ENCODE results near the gene CNGB1.

Gene CNGB1

DNA sequence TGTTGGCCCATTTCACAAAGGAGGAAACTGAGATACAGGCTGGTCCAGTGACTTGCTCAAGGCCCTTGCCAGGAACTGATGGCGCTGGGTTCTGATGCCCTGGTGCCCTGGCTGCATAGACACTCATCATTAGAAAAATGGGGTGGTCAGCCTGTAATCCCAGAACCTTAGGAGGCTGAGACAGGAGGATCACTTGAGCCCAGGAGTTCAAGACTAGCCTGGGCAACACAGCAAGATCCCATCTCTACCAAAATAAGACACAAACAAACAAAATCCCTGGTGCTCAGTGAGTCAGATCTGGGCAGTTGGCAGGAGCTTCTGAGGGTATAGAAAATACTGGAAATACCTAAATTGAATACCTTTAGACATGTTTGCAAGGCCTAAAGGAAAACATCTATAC lies 127.5 kb downstream of the CNGB1 start:
- no CpG with 5 or more reads among the region's 1 CpG for WGBS, 2 donors (ENCODE audit: extremely low coverage in 2 of 2, insufficient read length in 2 of 2, insufficient replicate concordance in 1 of 2)
- no peak overlapping the region for H3K14ac ChIP-seq (ENCODE audit: low read length)
- no peak overlapping the region for H3K9ac ChIP-seq (ENCODE audit: low read depth, low read length, poor library complexity)

DNA sequence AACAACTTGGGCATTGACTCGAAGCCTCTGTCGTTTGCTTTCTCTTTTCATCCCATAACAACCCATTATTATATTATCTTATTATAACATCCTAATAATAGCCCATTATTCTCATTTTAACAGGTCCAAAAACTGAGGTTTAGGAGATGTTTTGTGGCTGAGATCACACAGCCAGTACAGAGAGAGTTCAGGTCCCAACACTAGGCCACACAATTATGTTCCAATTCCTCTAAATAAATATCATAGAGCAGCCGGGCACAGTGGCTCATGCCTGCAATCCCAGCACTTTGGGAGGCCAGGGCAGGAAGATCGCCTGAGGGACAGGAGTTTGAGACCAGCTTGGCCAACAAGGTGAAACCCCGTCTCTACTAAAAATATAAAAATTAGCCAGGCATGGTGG lies 128.3 kb downstream of the CNGB1 start:
- H3K4me1 ChIP-seq (ENCODE audit: control insufficient read depth in 2 of 2, insufficient read depth in 1 of 2, low read depth in 1 of 2, low read length in 2 of 2): peaks cover 19 to 21% of the 10 kb centered on the region in 2 donors
- no peak overlapping the region for H3K4ac ChIP-seq (ENCODE audit: low read length)
- no peak overlapping the region for H3K18ac ChIP-seq (ENCODE audit: low read length)
- H4K8ac ChIP-seq (ENCODE audit: low read depth, low read length): no peak overlapping the region
- H3K4me3 ChIP-seq (ENCODE audit: low read length in 2 of 2): no peak overlapping the region
- H2BK5ac ChIP-seq (ENCODE audit: low read length): no peak overlapping the region
- no peaks in the 10 kb centered on the region for H3K9me3 ChIP-seq (replicated peaks in 1 of 2; ENCODE audit: control insufficient read depth in 2 of 2, insufficient read depth in 1 of 2, low read depth in 1 of 2, low read length in 2 of 2)
- no peaks in the 10 kb centered on the region for H3K36me3 ChIP-seq (replicated peaks in 1 of 2; ENCODE audit: control insufficient read depth in 2 of 2, insufficient read depth in 2 of 2, low read length in 2 of 2)
- H4K91ac ChIP-seq (ENCODE audit: low read depth, low read length, poor library complexity): no peak overlapping the region
- H3K27me3 ChIP-seq (ENCODE audit: control insufficient read depth in 3 of 3, insufficient read depth in 3 of 3, low read depth in 1 of 3, low read length in 3 of 3): no peaks in the 10 kb centered on the region
- no peak overlapping the region for H3K4me2 ChIP-seq (ENCODE audit: insufficient read depth, low read length, poor library complexity, severe bottlenecking)
- no peak overlapping the region for H2BK12ac ChIP-seq (ENCODE audit: low read length)
- H3K79me1 ChIP-seq (ENCODE audit: low read depth, low read length): no peaks in the 10 kb centered on the region
- no peak overlapping the region for H2BK15ac ChIP-seq (ENCODE audit: low read length)
- no peak overlapping the region for H2BK120ac ChIP-seq (ENCODE audit: low read depth, low read length)
- no peak overlapping the region for H3K27ac ChIP-seq (replicated peaks; ENCODE audit: low read length)
- WGBS, 2 donors (ENCODE audit: extremely low coverage in 2 of 2, insufficient read length in 2 of 2, insufficient replicate concordance in 1 of 2): 100% methylated on average over 1 of the region's 5 CpGs; no CpG with 5 or more reads in 1 of the 2 donors
- no peak overlapping the region for H3K9ac ChIP-seq (ENCODE audit: low read depth, low read length, poor library complexity)
- no peak overlapping the region for H2AFZ ChIP-seq (ENCODE audit: low read length)
- no peak overlapping the region for H3K14ac ChIP-seq (ENCODE audit: low read length)
- H2AK5ac ChIP-seq (ENCODE audit: low read depth, low read length): no peak overlapping the region
- H3K23ac ChIP-seq (ENCODE audit: low read depth, low read length, poor library complexity): no peak overlapping the region
- no peak for DNase-seq (ENCODE audit: low spot score)

More for the DNA sequence above, 127.5 kb downstream of the CNGB1 start:
- Histone ChIP-seq H2BK120ac (ENCODE audit: low read depth, low read length) (no peak overlapping the region), H2BK12ac (ENCODE audit: low read length) (no peak overlapping the region), H2BK15ac (ENCODE audit: low read length) (no peak overlapping the region), H3K18ac (ENCODE audit: low read length) (no peak overlapping the region), H3K27ac (replicated peaks; ENCODE audit: low read length) (no peak overlapping the region), H3K79me1 (ENCODE audit: low read depth, low read length) (no peaks in the 10 kb centered on the region), H3K4ac (ENCODE audit: low read length) (no peak overlapping the region), H3K27me3 (ENCODE audit: control insufficient read depth in 3 of 3, insufficient read depth in 3 of 3, low read depth in 1 of 3, low read length in 3 of 3) (no peaks in the 10 kb centered on the region), H2AFZ (ENCODE audit: low read length) (no peak overlapping the region), H3K23ac (ENCODE audit: low read depth, low read length, poor library complexity) (no peak overlapping the region), H3K9me3 (replicated peaks in 1 of 2; ENCODE audit: control insufficient read depth in 2 of 2, insufficient read depth in 1 of 2, low read depth in 1 of 2, low read length in 2 of 2) (no peaks in the 10 kb centered on the region), H3K4me1 (ENCODE audit: control insufficient read depth in 2 of 2, insufficient read depth in 1 of 2, low read depth in 1 of 2, low read length in 2 of 2) (peaks cover 11 to 13% of the 10 kb centered on the region in 2 donors), H2AK5ac (ENCODE audit: low read depth, low read length) (no peak overlapping the region), H3K36me3 (replicated peaks in 1 of 2; ENCODE audit: control insufficient read depth in 2 of 2, insufficient read depth in 2 of 2, low read length in 2 of 2) (no peaks in the 10 kb centered on the region), H2BK5ac (ENCODE audit: low read length) (no peak overlapping the region), H3K4me3 (ENCODE audit: low read length in 2 of 2) (no peak overlapping the region), H3K4me2 (ENCODE audit: insufficient read depth, low read length, poor library complexity, severe bottlenecking) (no peak overlapping the region), H4K8ac (ENCODE audit: low read depth, low read length) (no peak overlapping the region), H4K91ac (ENCODE audit: low read depth, low read length, poor library complexity) (no peak overlapping the region)
- no peak for DNase-seq (ENCODE audit: low spot score)

DNA sequence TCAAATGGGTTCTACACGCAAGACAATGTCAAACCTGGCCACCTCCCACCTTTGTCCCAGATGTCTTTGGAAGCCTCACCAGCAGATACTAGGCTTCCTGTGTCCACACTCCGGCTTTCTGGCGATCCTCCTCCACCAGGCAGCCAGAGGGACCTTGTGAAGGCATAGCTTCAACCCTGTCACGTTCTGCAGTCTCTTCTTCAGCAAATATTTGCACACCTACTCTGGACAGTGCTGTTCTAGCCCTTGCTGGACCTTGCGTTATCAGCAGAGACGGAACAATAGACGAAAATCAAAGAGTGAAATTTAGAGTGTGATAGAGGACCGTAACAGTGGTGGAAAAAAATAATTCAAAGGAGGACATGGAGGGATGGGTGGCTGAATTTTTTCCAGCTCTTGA lies 130.1 kb downstream of the CNGB1 start:
- no peak overlapping the region for H3K18ac ChIP-seq (ENCODE audit: low read length)
- H3K79me1 ChIP-seq (ENCODE audit: low read depth, low read length): no peaks in the 10 kb centered on the region
- no peak overlapping the region for H2BK5ac ChIP-seq (ENCODE audit: low read length)

DNA sequence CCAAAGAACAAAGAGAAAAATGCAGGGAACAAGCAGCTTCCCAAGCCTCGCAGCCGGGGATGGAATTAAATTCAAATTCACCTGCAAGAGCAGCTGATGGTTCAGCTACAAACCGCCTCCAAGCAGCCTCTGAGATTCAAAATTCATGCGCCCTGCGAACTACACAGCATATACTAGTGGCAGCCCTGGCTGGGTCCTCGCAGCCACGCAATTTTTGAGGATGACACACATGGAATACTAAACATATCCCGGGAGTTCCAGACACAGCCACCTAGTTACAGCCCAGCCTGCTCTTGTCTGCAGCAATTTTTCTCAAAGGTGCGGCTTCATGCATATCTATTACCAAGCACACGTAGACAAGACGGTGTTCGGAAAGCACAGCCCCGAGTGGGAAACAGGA lies 132.8 kb downstream of the CNGB1 start:
- H4K8ac ChIP-seq (ENCODE audit: low read depth, low read length): no peak overlapping the region
- no peak overlapping the region for H3K18ac ChIP-seq (ENCODE audit: low read length)
- H3K14ac ChIP-seq (ENCODE audit: low read length): no peak overlapping the region
- no peaks in the 10 kb centered on the region for H3K79me1 ChIP-seq (ENCODE audit: low read depth, low read length)
- WGBS, 2 donors (ENCODE audit: extremely low coverage in 2 of 2, insufficient read length in 2 of 2, insufficient replicate concordance in 1 of 2): no CpG with 5 or more reads among the region's 13 CpGs
- H2BK12ac ChIP-seq (ENCODE audit: low read length): no peak overlapping the region
- no peak overlapping the region for H3K4me2 ChIP-seq (ENCODE audit: insufficient read depth, low read length, poor library complexity, severe bottlenecking)
- H4K91ac ChIP-seq (ENCODE audit: low read depth, low read length, poor library complexity): no peak overlapping the region
- H3K4ac ChIP-seq (ENCODE audit: low read length): no peak overlapping the region
- H3K27me3 ChIP-seq (ENCODE audit: control insufficient read depth in 3 of 3, insufficient read depth in 3 of 3, low read depth in 1 of 3, low read length in 3 of 3): no peaks in the 10 kb centered on the region
- H2BK120ac ChIP-seq (ENCODE audit: low read depth, low read length): no peak overlapping the region
- H3K27ac ChIP-seq (replicated peaks; ENCODE audit: low read length): no peak overlapping the region
- H3K4me3 ChIP-seq (ENCODE audit: low read length in 2 of 2): no peak overlapping the region
- no peak overlapping the region for H2BK15ac ChIP-seq (ENCODE audit: low read length)
- peak overlapping the region; percentile 38 for H2AK5ac ChIP-seq (ENCODE audit: low read depth, low read length)
- H3K9ac ChIP-seq (ENCODE audit: low read depth, low read length, poor library complexity): no peak overlapping the region
- H2AFZ ChIP-seq (ENCODE audit: low read length): peak overlapping the region; percentile 68
- H2BK5ac ChIP-seq (ENCODE audit: low read length): no peak overlapping the region
- no peak for DNase-seq (ENCODE audit: low spot score)
- H3K9me3 ChIP-seq (replicated peaks in 1 of 2; ENCODE audit: control insufficient read depth in 2 of 2, insufficient read depth in 1 of 2, low read depth in 1 of 2, low read length in 2 of 2): no peaks in the 10 kb centered on the region
- H3K4me1 ChIP-seq (ENCODE audit: control insufficient read depth in 2 of 2, insufficient read depth in 1 of 2, low read depth in 1 of 2, low read length in 2 of 2): peaks cover 15 to 25% of the 10 kb centered on the region in 2 donors
- no peaks in the 10 kb centered on the region for H3K36me3 ChIP-seq (replicated peaks in 1 of 2; ENCODE audit: control insufficient read depth in 2 of 2, insufficient read depth in 2 of 2, low read length in 2 of 2)
- H3K23ac ChIP-seq (ENCODE audit: low read depth, low read length, poor library complexity): no peak overlapping the region

More for the DNA sequence above, 130.1 kb downstream of the CNGB1 start:
- WGBS, 2 donors (ENCODE audit: extremely low coverage in 2 of 2, insufficient read length in 2 of 2, insufficient replicate concordance in 1 of 2): no CpG with 5 or more reads among the region's 8 CpGs
- no peak overlapping the region for H2BK12ac ChIP-seq (ENCODE audit: low read length)
- no peak overlapping the region for H4K91ac ChIP-seq (ENCODE audit: low read depth, low read length, poor library complexity)
- peaks cover 14 to 19% of the 10 kb centered on the region in 2 donors for H3K4me1 ChIP-seq (ENCODE audit: control insufficient read depth in 2 of 2, insufficient read depth in 1 of 2, low read depth in 1 of 2, low read length in 2 of 2)
- no peak overlapping the region for H3K4me3 ChIP-seq (ENCODE audit: low read length in 2 of 2)
- H2BK120ac ChIP-seq (ENCODE audit: low read depth, low read length): no peak overlapping the region
- no peak overlapping the region for H3K9ac ChIP-seq (ENCODE audit: low read depth, low read length, poor library complexity)
- H3K23ac ChIP-seq (ENCODE audit: low read depth, low read length, poor library complexity): no peak overlapping the region
- no peaks in the 10 kb centered on the region for H3K36me3 ChIP-seq (replicated peaks in 1 of 2; ENCODE audit: control insufficient read depth in 2 of 2, insufficient read depth in 2 of 2, low read length in 2 of 2)
- no peak overlapping the region for H2BK15ac ChIP-seq (ENCODE audit: low read length)
- no peaks in the 10 kb centered on the region for H3K9me3 ChIP-seq (replicated peaks in 1 of 2; ENCODE audit: control insufficient read depth in 2 of 2, insufficient read depth in 1 of 2, low read depth in 1 of 2, low read length in 2 of 2)
- no peaks in the 10 kb centered on the region for H3K27me3 ChIP-seq (ENCODE audit: control insufficient read depth in 3 of 3, insufficient read depth in 3 of 3, low read depth in 1 of 3, low read length in 3 of 3)
- no peak overlapping the region for H4K8ac ChIP-seq (ENCODE audit: low read depth, low read length)
- H2AFZ ChIP-seq (ENCODE audit: low read length): no peak overlapping the region
- no peak overlapping the region for H3K4me2 ChIP-seq (ENCODE audit: insufficient read depth, low read length, poor library complexity, severe bottlenecking)
- H2AK5ac ChIP-seq (ENCODE audit: low read depth, low read length): no peak overlapping the region
- no peak for DNase-seq (ENCODE audit: low spot score)
- H3K14ac ChIP-seq (ENCODE audit: low read length): no peak overlapping the region
- H3K4ac ChIP-seq (ENCODE audit: low read length): no peak overlapping the region
- H3K27ac ChIP-seq (replicated peaks; ENCODE audit: low read length): no peak overlapping the region
